HG02973 (cell line): ENCODE measurements around the gene LRRC9.
A peak's percentile ranks its signal among the peaks of the same experiment; 100 is the strongest.
"Not testable (repeated sequence)": the region's sequence is repeated elsewhere in the genome, so short reads cannot be mapped to it uniquely, and the experiment has no call there.

Experiments used
- ATAC-seq: cut with Tn5 transposase; IDR thresholded peaks from one replicate; pipeline ENCODE4 v1.9.1; 2021; ENCODE audit warnings: moderate library complexity; ENCODE audit not compliant: unreplicated experiment

Gene LRRC9

GRCh38 chr14:59952141-59952540 lies 32.2 kb downstream of the LRRC9 start:
- ATAC-seq = not testable (repeated sequence)

- not testable (repeated sequence) for ATAC-seq
Measured at GRCh38 chr14:59957890-59958289, 37.9 kb downstream of the LRRC9 start.

GRCh38 chr14:59959668-59960067 lies 39.7 kb downstream of the LRRC9 start:
- no peak for ATAC-seq

DNA sequence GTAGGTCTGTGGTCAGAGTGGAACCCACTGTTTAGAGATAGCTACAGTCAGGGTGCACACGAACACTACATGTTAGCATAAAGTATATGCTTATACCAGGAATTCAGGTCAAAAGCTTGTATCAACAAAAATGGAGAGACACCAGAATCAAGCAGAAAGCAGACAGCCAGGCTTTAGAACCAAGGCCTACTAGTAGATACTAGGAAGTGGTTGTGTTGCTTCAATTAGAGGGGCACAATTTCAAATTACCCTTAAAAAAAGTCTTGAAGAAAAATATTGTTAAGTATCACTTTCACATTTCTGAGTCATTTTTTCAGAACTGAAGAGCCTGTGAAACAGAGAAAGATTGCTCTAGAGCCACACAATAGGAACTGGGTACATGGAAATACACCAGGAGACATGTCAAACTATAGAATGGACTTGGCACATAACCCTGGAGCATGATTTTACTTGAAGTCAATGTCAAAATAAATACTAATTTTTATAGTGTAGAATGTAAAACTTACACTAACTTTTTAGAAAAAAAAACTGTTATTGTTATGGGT lies 41.6 kb downstream of the LRRC9 start:
- ATAC-seq = peak; percentile 49

- peak; percentile 10 for ATAC-seq
Measured at GRCh38 chr14:59964251-59965007, 44.5 kb downstream of the LRRC9 start.

- ATAC-seq = no peak
Measured at GRCh38 chr14:59969319-59969718, 49.4 kb downstream of the LRRC9 start.

GRCh38 chr14:59981564-59981963 lies 61.6 kb downstream of the LRRC9 start:
- no peak for ATAC-seq

DNA sequence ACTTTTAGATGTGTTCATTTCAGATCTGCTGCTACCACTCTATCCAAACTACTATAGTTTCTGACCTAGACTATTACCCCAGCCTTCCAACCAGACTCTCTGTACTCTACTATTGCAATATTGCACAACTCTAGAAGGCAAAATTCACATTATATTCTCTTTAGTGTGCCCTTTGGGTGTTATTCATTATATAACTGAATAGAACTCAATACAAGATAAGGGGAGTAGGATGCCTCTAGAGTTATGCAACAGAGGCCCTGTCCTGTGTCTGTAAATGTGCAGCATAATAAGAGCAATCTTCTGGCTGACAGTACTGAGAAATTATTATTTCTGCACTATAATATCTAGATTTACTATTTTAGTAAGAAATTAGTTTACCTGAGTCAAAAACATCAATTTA lies 63.1 kb downstream of the LRRC9 start:
- no peak for ATAC-seq

GRCh38 chr14:59986556-59987059 lies 66.7 kb downstream of the LRRC9 start:
- ATAC-seq = no peak

GRCh38 chr14:59997449-59997848 lies 77.5 kb downstream of the LRRC9 start:
- no peak for ATAC-seq

GRCh38 chr14:59997966-59998365 lies 78.0 kb downstream of the LRRC9 start:
- no peak for ATAC-seq

- no peak for ATAC-seq
Measured at GRCh38 chr14:59998564-59998963, 78.6 kb downstream of the LRRC9 start.

GRCh38 chr14:60002819-60003492 lies 83.0 kb downstream of the LRRC9 start:
- ATAC-seq = no peak

DNA sequence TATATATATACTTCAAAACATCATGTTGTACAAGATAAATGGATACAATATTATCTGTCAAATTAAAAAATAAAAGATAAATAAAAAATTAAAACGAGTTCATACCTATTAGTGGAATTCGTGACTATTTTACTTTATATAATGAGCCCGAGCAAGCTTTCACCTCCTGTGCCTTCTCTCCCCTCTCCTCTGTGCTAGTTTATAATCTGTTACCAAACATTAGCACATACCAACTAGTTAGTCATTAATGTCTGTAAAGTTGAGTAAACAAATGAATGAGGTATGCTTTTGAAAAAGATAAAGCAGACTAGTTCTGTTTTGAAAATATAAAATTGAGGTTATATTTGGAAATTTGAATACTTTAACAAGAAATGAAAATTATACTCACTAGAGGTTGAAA lies 84.0 kb downstream of the LRRC9 start:
- ATAC-seq = no peak

GRCh38 chr14:60008042-60008441 lies 88.1 kb downstream of the LRRC9 start:
- ATAC-seq = no peak

- not testable (repeated sequence) for ATAC-seq
Measured at GRCh38 chr14:60010263-60010662, 90.3 kb downstream of the LRRC9 start.

- ATAC-seq = no peak
Measured at GRCh38 chr14:60014402-60014801, 94.5 kb downstream of the LRRC9 start.

GRCh38 chr14:60021619-60022018 lies 101.7 kb downstream of the LRRC9 start:
- ATAC-seq = no peak

DNA sequence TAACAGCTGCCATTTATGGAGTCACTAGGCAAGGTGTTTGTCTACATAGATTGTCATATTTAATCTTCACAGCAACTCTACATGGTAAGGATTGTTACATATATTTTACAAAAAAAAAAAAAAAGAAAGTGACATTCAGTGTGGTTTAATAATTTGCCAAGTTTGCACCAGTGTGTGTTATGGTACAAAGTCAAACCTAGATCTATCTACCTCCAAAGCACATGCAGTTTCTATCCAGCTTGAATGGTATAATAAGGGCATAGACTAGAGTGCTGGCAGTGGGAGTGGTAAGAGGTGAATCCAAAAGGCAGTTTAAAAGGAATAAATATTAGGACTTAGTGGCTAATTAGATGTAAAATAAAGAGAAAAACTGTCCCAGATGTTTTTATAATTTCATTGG lies 105.6 kb downstream of the LRRC9 start:
- no peak for ATAC-seq

- no peak for ATAC-seq
Measured at GRCh38 chr14:60035177-60035576, 115.2 kb downstream of the LRRC9 start.

DNA sequence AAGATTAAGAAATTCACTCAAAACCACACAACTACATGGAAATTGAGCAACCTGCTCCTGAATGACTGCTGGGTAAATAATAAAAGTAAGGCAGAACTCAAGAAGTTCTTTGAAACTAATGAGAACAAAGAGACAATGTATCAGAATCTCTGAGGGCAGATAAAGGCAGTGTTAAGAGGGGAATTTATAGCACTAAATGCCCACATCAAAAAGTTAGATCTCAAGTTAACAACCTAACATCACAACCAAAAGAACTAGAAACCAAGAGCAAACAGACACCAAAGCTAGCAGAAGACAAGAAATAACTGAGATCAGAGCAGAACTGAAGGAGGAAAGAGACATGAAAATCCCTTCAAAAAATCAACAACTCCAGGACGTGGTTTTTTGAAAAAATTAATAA lies 128.0 kb downstream of the LRRC9 start:
- not testable (repeated sequence) for ATAC-seq

- no peak for ATAC-seq
Measured at GRCh38 chr14:60051721-60052221, 131.8 kb downstream of the LRRC9 start.
